SU-DHL-6 (cell line): ENCODE data around the gene RPL18A.

Experiments used
- CTCF ChIP-seq: fragments of 200-600 bp; sonication (generic); IDR thresholded peaks from one replicate; pipeline ENCODE4 v1.5.1; 2017; ENCODE audit warnings: antibody characterized with exemption, mild to moderate bottlenecking, low read length, moderate library complexity; ENCODE audit not compliant: insufficient read depth, poor library complexity, severe bottlenecking
- EZH2phosphoT487 ChIP-seq: fragments of 200-600 bp; sonication (generic), shearing (Covaris generic); conservative IDR thresholded peaks from 2 replicates; pipeline ENCODE4 v1.6.1; 2018; ENCODE audit warnings: mild to moderate bottlenecking, antibody characterized with exemption, low read length, moderate library complexity, mixed read lengths

- TF ChIP-seq CTCF (no peak), EZH2phosphoT487 (no peak)
Observed at GRCh38 chr19:17909003-17909732, 49.5 kb downstream of the RPL18A start.
